ENCODE measurements around the gene GPR63.

GPR63 gene

GRCh38 chr6:96755096-96755495 lies 82.2 kb downstream of the GPR63 start:
- DNase-seq (ENCODE audit: low read depth): no peak

DNA sequence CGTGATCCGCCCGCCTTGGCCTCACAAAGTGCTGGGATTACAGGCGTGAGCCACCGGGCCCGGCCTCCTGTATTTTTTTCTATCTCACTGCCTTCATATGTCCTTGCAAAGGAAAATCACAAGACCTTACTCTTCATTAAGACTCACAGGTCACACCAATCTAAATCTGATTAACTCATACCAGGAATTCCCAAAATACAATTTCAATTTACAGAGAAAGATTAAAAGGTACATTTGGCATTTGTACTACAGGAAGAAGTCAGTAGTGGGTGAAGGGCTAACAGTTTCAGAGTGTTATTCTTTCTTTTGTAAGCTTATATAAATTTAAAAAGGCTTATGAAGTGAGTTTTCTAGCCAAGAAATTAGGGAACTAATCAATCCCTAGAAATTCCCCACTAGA lies 87.4 kb downstream of the GPR63 start:
- DNase-seq (ENCODE audit: low read depth): no peak

All from HS-5 (cell line).